T-cell (primary cell): ENCODE measurements around the gene ATP8A1. TPM values are rescaled to one million over a fixed set of nuclear protein-coding genes. Genes with fewer than 3 reads are reported as not detected.

Experiments
- ATAC-seq, 4 experiments: fragments of 200-7000 bp in 3 of 4; fragments of 150-1000 bp in 1 of 4; cut with Tn5 transposase; replicated peaks in 1 of 4; 1 replicate in 3 of 4; 2 replicates in 1 of 4; pipeline ENCODE4 v1.10.0; 2021; ENCODE audit warnings: moderate library complexity in 3 of 4, mild to moderate bottlenecking in 2 of 4, moderate number of reproducible peaks in 1 of 4
- CTCF ChIA-PET, 2 donors: fragments of 300-600 bp; sonication (Branson Sonifier 250); formaldehyde crosslinking; loops; one replicate each; lab custom pipeline; 2022; ENCODE audit warnings: antibody characterized with exemption in 2 of 2; lab: Charles Lee
- POLR2A ChIA-PET, 2 donors: fragments of 300-600 bp; sonication (Branson Sonifier 250); formaldehyde crosslinking; loops; one replicate each; lab custom pipeline; 2022; ENCODE audit warnings: antibody characterized with exemption in 2 of 2; lab: Charles Lee
- DNase-seq, 35 experiments: peaks; one replicate each; pipeline versions ENCODE4 v3.0.0 to v3.0.0-alpha.2; 2013 to 2023
- H3K27ac ChIP-seq: one replicate; pipeline ENCODE4 v1.5.1; 2013; ENCODE audit warnings: low read length
- H3K27me3 ChIP-seq, 2 experiments: replicated peaks in 1 of 2; 1 replicate in 1 of 2; 2 replicates in 1 of 2; pipeline versions ENCODE4 v1.6.1 to v1.7.0; 2013; ENCODE audit warnings: low read length in 1 of 2, mixed read lengths in 1 of 2; ENCODE audit not compliant: control insufficient read depth in 2 of 2, insufficient read depth in 2 of 2; ENCODE audit errors: extremely low read depth in 1 of 2
- H3K36me3 ChIP-seq, 2 donors: 1 replicate in 1 of 2; 2 replicates in 1 of 2; pipeline versions ENCODE4 v1.6.1 to v1.7.0; 2013; ENCODE audit warnings: low read length in 1 of 2; ENCODE audit not compliant: control insufficient read depth in 2 of 2, insufficient read depth in 1 of 2; ENCODE audit errors: extremely low read depth in 1 of 2
- H3K4me1 ChIP-seq, 2 experiments: 1 replicate in 1 of 2; 2 replicates in 1 of 2; pipeline versions ENCODE4 v1.6.1 to v1.7.0; 2013; ENCODE audit warnings: low read length in 2 of 2, mixed read lengths in 1 of 2; ENCODE audit not compliant: insufficient read depth in 2 of 2, control insufficient read depth in 1 of 2; ENCODE audit errors: extremely low read depth in 1 of 2
- H3K4me3 ChIP-seq, 2 donors: 1 replicate in 1 of 2; 2 replicates in 1 of 2; pipeline versions ENCODE4 v1.5.1 to v1.7.0; 2013; ENCODE audit warnings: mild to moderate bottlenecking in 2 of 2, low read length in 1 of 2, moderate library complexity in 1 of 2; ENCODE audit not compliant: control insufficient read depth in 1 of 2; ENCODE audit errors: extremely low read depth in 1 of 2
- H3K9me3 ChIP-seq: 2 replicates; pipeline ENCODE4 v1.7.0; 2013
- H3K27ac Mint-ChIP-seq, 2 donors: one replicate each; pipeline ENCODE4 v1.8.0; 2020 to 2021; ENCODE audit warnings: mild to moderate bottlenecking in 2 of 2, mixed read lengths in 2 of 2
- H3K27me3 Mint-ChIP-seq, 2 donors: one replicate each; pipeline ENCODE4 v1.8.0; 2021 to 2022; ENCODE audit warnings: mixed read lengths in 2 of 2
- H3K36me3 Mint-ChIP-seq: one replicate; pipeline ENCODE4 v1.8.0; 2021; ENCODE audit warnings: mixed read lengths
- H3K4me1 Mint-ChIP-seq, 3 donors: one replicate each; pipeline ENCODE4 v1.8.0; 2020 to 2022; ENCODE audit warnings: mixed read lengths in 3 of 3, mild to moderate bottlenecking in 1 of 3
- H3K4me3 Mint-ChIP-seq, 3 donors: one replicate each; pipeline ENCODE4 v1.8.0; 2020 to 2022; ENCODE audit warnings: mild to moderate bottlenecking in 3 of 3, mixed read lengths in 3 of 3, moderate library complexity in 3 of 3
- H3K9me3 Mint-ChIP-seq, 3 donors: one replicate each; pipeline ENCODE4 v1.8.0; 2020 to 2022; ENCODE audit warnings: mixed read lengths in 3 of 3
- WGBS: methylation state at CpG from one replicate; pipeline ENCODE4 v1.1.5; 2013; ENCODE audit warnings: missing lambda C conversion rate; ENCODE audit not compliant: insufficient coverage; 5-methylcytosine and 5-hydroxymethylcytosine counted together
- total RNA-seq, 35 experiments: library from RNA in 6 of 35; stranded (reverse) in 6 of 35; fragments of 120-200 nt in 1 of 35; gene quantifications; one replicate each; pipeline versions ENCODE4 v1.2.1 to v1.2.4 and lab custom pipeline; 2013 to 2026

The ATP8A1 gene
- total RNA-seq, 5 donors from 2014 or later (not counting 1 experiment from before 2014, with no cell fraction given): 33.7 to 73.2 (median 47.8) TPM

DNA sequence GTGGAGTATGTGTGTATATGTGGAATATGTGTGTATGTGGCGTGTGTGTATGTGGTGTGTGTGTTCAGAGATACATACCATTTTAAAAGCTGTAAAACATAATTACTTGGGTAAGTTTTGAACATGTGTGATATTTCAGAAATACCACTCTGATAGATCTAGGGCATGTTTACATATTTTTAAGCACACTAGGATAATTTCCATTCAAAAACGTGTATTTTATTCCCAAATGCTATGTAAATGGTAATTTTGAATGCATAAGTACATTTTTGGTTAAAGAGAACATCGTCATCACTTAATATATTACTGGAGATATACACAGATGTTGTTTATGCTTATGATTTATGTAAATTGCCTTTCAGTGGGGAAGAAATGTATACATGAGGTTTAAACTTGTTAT, 294.3 kb downstream of the ATP8A1 start:
- Histone ChIP-seq H3K27me3 (peaks cover 0 to 2% of the 10 kb centered on the region in 2 experiments), H3K4me3 (no peak overlapping the region), H3K36me3 (no peaks in the 10 kb centered on the region), H3K9me3 (no peaks in the 10 kb centered on the region), H3K4me1 (no peaks in the 10 kb centered on the region), H3K27ac (no peak overlapping the region)
- POLR2A ChIA-PET: no interaction called here
- H3K9me3 Mint-ChIP-seq: peaks cover 0 to 4% (median 3%) of the 10 kb centered on the region in 3 donors
- H3K36me3 Mint-ChIP-seq: no peaks in the 10 kb centered on the region
- ATAC-seq (no peak), DNase-seq (no peak)
- H3K27ac Mint-ChIP-seq: no peak overlapping the region
- H3K27me3 Mint-ChIP-seq: peaks cover 17% of the 10 kb centered on the region in 2 donors
- CTCF ChIA-PET: no interaction called here
- no CpG with 5 or more reads among the region's 3 CpGs for WGBS
- H3K4me1 Mint-ChIP-seq: no peaks in the 10 kb centered on the region
- H3K4me3 Mint-ChIP-seq: no peak overlapping the region

DNA sequence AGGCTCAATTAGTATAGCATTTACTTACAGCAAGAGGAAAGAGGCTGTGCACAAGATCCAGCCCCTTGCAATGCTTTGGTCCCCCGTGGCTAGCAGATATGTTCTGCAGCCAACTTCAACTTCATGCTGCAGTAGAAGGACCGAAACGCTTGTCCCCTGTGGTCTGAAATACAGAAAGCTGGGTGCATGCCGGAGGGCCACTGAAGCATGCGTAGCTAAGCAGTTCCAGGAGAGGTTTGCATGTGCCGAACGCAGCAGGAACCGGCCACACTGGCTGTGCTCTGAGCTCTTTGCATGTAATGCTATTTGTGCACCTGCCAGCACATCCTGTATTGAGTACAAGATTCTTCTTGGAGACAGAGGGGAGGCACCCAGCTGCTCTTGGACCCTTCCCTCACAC, 295.4 kb downstream of the ATP8A1 start:
- H3K9me3 Mint-ChIP-seq: peaks cover 0 to 4% (median 3%) of the 10 kb centered on the region in 3 donors

DNA sequence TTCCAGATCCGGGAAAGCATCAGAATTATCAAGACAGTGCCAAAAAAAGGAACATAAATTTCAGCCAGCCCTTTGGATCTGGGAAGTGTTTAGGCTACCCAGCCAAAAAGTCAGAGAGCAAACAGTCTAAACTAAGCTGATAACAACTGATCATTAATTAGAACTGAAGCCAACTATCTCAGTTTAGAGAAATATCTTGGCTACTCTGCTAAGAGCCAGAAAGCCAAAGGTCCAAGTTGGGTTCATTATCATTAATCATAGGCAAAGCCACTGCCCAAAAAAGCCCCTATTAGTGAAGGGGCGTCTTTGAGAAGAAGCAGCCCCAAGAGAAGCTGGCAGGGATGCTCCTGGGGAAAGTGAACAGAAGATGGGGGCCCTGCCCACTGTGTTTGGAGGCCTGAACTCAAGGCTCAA, 296.6 kb downstream of the ATP8A1 start:
- H3K27me3 ChIP-seq: peaks cover 2 to 6% of the 10 kb centered on the region in 2 experiments
- Mint-ChIP-seq H3K36me3 (no peaks in the 10 kb centered on the region), H3K4me1 (peaks cover 0 to 9% (median 2%) of the 10 kb centered on the region in 3 donors), H3K27ac (no peak overlapping the region), H3K9me3 (peaks cover 0 to 4% (median 3%) of the 10 kb centered on the region in 3 donors), H3K4me3 (no peak overlapping the region), H3K27me3 (peaks cover 30 to 33% of the 10 kb centered on the region in 2 donors)
- H3K36me3 ChIP-seq: no peaks in the 10 kb centered on the region
- no peaks in the 10 kb centered on the region for H3K9me3 ChIP-seq
- WGBS: 60% methylated on average over 1 of the region's 2 CpGs
- DNase-seq (no peak), ATAC-seq (no peak)
- no peak overlapping the region for H3K4me3 ChIP-seq
- H3K27ac ChIP-seq: no peak overlapping the region
- ChIA-PET CTCF (no interaction called here), POLR2A (no interaction called here)
- H3K4me1 ChIP-seq: no peaks in the 10 kb centered on the region

More for the DNA sequence above, 295.4 kb downstream of the ATP8A1 start:
- POLR2A ChIA-PET: no interaction called here
- Mint-ChIP-seq H3K27ac (no peak overlapping the region), H3K4me1 (peaks cover 0 to 9% (median 2%) of the 10 kb centered on the region in 3 donors), H3K27me3 (peaks cover 19 to 21% of the 10 kb centered on the region in 2 donors), H3K36me3 (no peaks in the 10 kb centered on the region), H3K4me3 (no peak overlapping the region)
- H3K36me3 ChIP-seq: no peaks in the 10 kb centered on the region
- peaks cover 0 to 6% of the 10 kb centered on the region in 2 experiments for H3K27me3 ChIP-seq
- H3K27ac ChIP-seq: no peak overlapping the region
- CTCF ChIA-PET: no interaction called here
- no peaks in the 10 kb centered on the region for H3K4me1 ChIP-seq
- ATAC-seq (no peak), DNase-seq (no peak)
- no peak overlapping the region for H3K4me3 ChIP-seq
- WGBS: 86% methylated on average over 8 of the region's 8 CpGs
- no peaks in the 10 kb centered on the region for H3K9me3 ChIP-seq

DNA sequence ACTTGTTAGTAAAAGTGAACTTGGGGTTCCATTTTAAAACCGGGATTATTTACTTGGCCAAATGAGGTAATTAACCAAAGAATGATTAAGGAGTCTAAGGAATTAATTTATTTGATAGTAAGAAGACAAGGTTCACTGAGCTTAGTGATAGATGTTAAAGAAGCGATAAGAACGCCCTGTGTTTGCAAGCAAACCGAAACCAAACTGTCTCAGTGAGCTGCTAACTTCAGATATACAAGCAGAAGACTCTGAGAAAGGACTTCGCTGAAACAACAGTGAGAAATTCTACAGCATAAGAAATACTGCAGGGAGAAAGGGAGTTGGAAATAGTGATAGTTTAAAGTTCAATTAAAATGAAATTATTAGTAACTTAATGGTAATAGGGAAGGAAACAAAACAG, 297.2 kb downstream of the ATP8A1 start:
- Histone ChIP-seq H3K27me3 (peaks cover 2 to 6% of the 10 kb centered on the region in 2 experiments), H3K4me1 (no peaks in the 10 kb centered on the region), H3K36me3 (no peaks in the 10 kb centered on the region), H3K27ac (no peak overlapping the region), H3K9me3 (no peaks in the 10 kb centered on the region), H3K4me3 (no peak overlapping the region)
- WGBS: 82% methylated on average over 3 of the region's 5 CpGs
- peaks cover 34 to 37% of the 10 kb centered on the region in 2 donors for H3K27me3 Mint-ChIP-seq
- no peak overlapping the region for H3K27ac Mint-ChIP-seq
- H3K4me1 Mint-ChIP-seq: peaks cover 0 to 9% (median 2%) of the 10 kb centered on the region in 3 donors
- no peak for ATAC-seq
- H3K9me3 Mint-ChIP-seq: peaks cover 0 to 4% (median 3%) of the 10 kb centered on the region in 3 donors
- ChIA-PET POLR2A (no interaction called here), CTCF (no interaction called here)
- no peaks in the 10 kb centered on the region for H3K36me3 Mint-ChIP-seq
- no peak overlapping the region for H3K4me3 Mint-ChIP-seq
- DNase-seq: no peak

Other genes starting within 250 kb of the ATP8A1 start
- gene GRXCR1, start 235.6 kb upstream of the ATP8A1 start, total RNA-seq: not detected